ENCODE data around the gene GALNT6.

The GALNT6 gene

GRCh38 chr12:51391283-51392123 is at the start of gene GALNT6:
TSS of gene GALNT6 (minus strand) at chr12:51391406. CDS start at chr12:51379781, 11,625 bp downstream.
- no peak for DNase-seq (ENCODE audit: low spot score)

GRCh38 chr12:51439330-51439729 is 48.1 kb upstream of the GALNT6 start:
- DNase-seq (ENCODE audit: low spot score): no peak

GRCh38 chr12:51437431-51437830 is 46.2 kb upstream of the GALNT6 start:
- no peak for DNase-seq (ENCODE audit: low spot score)

GRCh38 chr12:51434305-51434704 is 43.1 kb upstream of the GALNT6 start:
- DNase-seq (ENCODE audit: low spot score): no peak

- no peak for DNase-seq (ENCODE audit: low spot score)
Observed at GRCh38 chr12:51432921-51433320, 41.7 kb upstream of the GALNT6 start.

GRCh38 chr12:51430196-51430895 is 39.1 kb upstream of the GALNT6 start:
- no peak for DNase-seq (ENCODE audit: low spot score)

- no peak for DNase-seq (ENCODE audit: low spot score)
Observed at GRCh38 chr12:51429700-51430099, 38.5 kb upstream of the GALNT6 start.

GRCh38 chr12:51428256-51428655 is 37.0 kb upstream of the GALNT6 start:
- DNase-seq (ENCODE audit: low spot score): no peak

GRCh38 chr12:51424662-51425539 is 33.7 kb upstream of the GALNT6 start, which contains the start of gene SLC4A8:
TSS of gene SLC4A8 (plus strand) at chr12:51424831. CDS start at chr12:51424988, 157 bp downstream.
- peak; percentile 71 for DNase-seq (ENCODE audit: low spot score)

GRCh38 chr12:51424094-51424661 is 33.0 kb upstream of the GALNT6 start:
- no peak for DNase-seq (ENCODE audit: low spot score)

- DNase-seq (ENCODE audit: low spot score): peak; percentile 82
Observed at GRCh38 chr12:51421266-51421884, 30.2 kb upstream of the GALNT6 start.

GRCh38 chr12:51419425-51420193 is 28.4 kb upstream of the GALNT6 start:
- DNase-seq (ENCODE audit: low spot score): no peak

GRCh38 chr12:51417826-51418225 is 26.6 kb upstream of the GALNT6 start:
- no peak for DNase-seq (ENCODE audit: low spot score)

GRCh38 chr12:51415931-51416330 is 24.7 kb upstream of the GALNT6 start:
- DNase-seq (ENCODE audit: low spot score): no peak

- no peak for DNase-seq (ENCODE audit: low spot score)
Observed at GRCh38 chr12:51413791-51414190, 22.6 kb upstream of the GALNT6 start.

- no peak for DNase-seq (ENCODE audit: low spot score)
Observed at GRCh38 chr12:51413149-51413548, 21.9 kb upstream of the GALNT6 start.

- no peak for DNase-seq (ENCODE audit: low spot score)
Observed at GRCh38 chr12:51409846-51410245, 18.6 kb upstream of the GALNT6 start.

GRCh38 chr12:51407604-51408003 is 16.4 kb upstream of the GALNT6 start:
- no peak for DNase-seq (ENCODE audit: low spot score)

GRCh38 chr12:51406859-51407258 is 15.7 kb upstream of the GALNT6 start:
- no peak for DNase-seq (ENCODE audit: low spot score)

- DNase-seq (ENCODE audit: low spot score): no peak
Observed at GRCh38 chr12:51406290-51406689, 15.1 kb upstream of the GALNT6 start.

- no peak for DNase-seq (ENCODE audit: low spot score)
Observed at GRCh38 chr12:51405801-51406207, 14.6 kb upstream of the GALNT6 start.
